Embryonic facial prominence (tissue), 1 donor: ENCODE results near the gene TNFSF15.

Experiments
- DNase-seq: peaks from one replicate; pipeline ENCODE4 v3.0.0-alpha.2; 2016; ENCODE audit errors: extremely low spot score

The TNFSF15 gene

GRCh38 chr9:114825126-114825795 lies 19.4 kb upstream of the TNFSF15 start:
- no peak for DNase-seq

GRCh38 chr9:114824110-114824509 lies 18.3 kb upstream of the TNFSF15 start:
- DNase-seq, result no peak

- no peak for DNase-seq
Measured at GRCh38 chr9:114823441-114823840, 17.6 kb upstream of the TNFSF15 start.

GRCh38 chr9:114822708-114823107 lies 16.9 kb upstream of the TNFSF15 start:
- DNase-seq, result no peak

GRCh38 chr9:114820776-114821501 lies 15.1 kb upstream of the TNFSF15 start:
- DNase-seq, result no peak

GRCh38 chr9:114818178-114818577 lies 12.3 kb upstream of the TNFSF15 start:
- no peak for DNase-seq

GRCh38 chr9:114813717-114814418 lies 8.0 kb upstream of the TNFSF15 start:
- DNase-seq, result no peak

GRCh38 chr9:114811966-114812636 lies 6.3 kb upstream of the TNFSF15 start:
- DNase-seq, result no peak

GRCh38 chr9:114811301-114811700 lies 5.5 kb upstream of the TNFSF15 start:
- DNase-seq, result no peak

- DNase-seq, result no peak
Measured at GRCh38 chr9:114810614-114811013, 4.8 kb upstream of the TNFSF15 start.

GRCh38 chr9:114806526-114806900 lies 674 bp upstream of the TNFSF15 start:
- DNase-seq, result no peak

GRCh38 chr9:114804505-114804904 lies 1.3 kb downstream of the TNFSF15 start:
- DNase-seq, result no peak

GRCh38 chr9:114803479-114804265 lies 2.2 kb downstream of the TNFSF15 start:
- DNase-seq, result no peak

GRCh38 chr9:114799925-114800324 lies 5.9 kb downstream of the TNFSF15 start:
- no peak for DNase-seq

- no peak for DNase-seq
Measured at GRCh38 chr9:114799441-114799840, 6.4 kb downstream of the TNFSF15 start.

- DNase-seq, result no peak
Measured at GRCh38 chr9:114798780-114799427, 6.9 kb downstream of the TNFSF15 start.

GRCh38 chr9:114798101-114798500 lies 7.7 kb downstream of the TNFSF15 start:
- no peak for DNase-seq

- DNase-seq, result no peak
Measured at GRCh38 chr9:114792396-114792795, 13.4 kb downstream of the TNFSF15 start.

- DNase-seq, result no peak
Measured at GRCh38 chr9:114791736-114792135, 14.1 kb downstream of the TNFSF15 start.

GRCh38 chr9:114791312-114791711 lies 14.5 kb downstream of the TNFSF15 start:
- DNase-seq, result no peak

GRCh38 chr9:114790521-114790920 lies 15.3 kb downstream of the TNFSF15 start:
- DNase-seq, result no peak
